ENCODE results near the gene LIN54.
A peak's percentile ranks its signal among the peaks of the same experiment; 100 is the strongest.
"Not testable (repeated sequence)": the region's sequence is repeated elsewhere in the genome, so short reads cannot be mapped to it uniquely, and the experiment has no call there.

Gene LIN54

GRCh38 chr4:83010522-83011318 lies at the start of gene LIN54:
Gene LIN54, minus strand, starts transcription at chr4:83010823. Its CDS starts 25,979 bp downstream, at chr4:82984844.
- peak within 1 kb of the TSS; percentile 92 for H3K4me2 ChIP-seq
- peak within 1 kb of the TSS; percentile 98 for H3K4me3 ChIP-seq
- no peak for TF ChIP-seq Cebpa-rat (IDR thresholded peaks at IDR 0.05)
- H4K20me1 ChIP-seq: 0 out of 2 replicates have a peak, but pooled peaks cover 4% of the 10 kb centered on the region
- peak within 1 kb of the TSS; percentile 91 for H3K9ac ChIP-seq
- no peaks in the 10 kb centered on the region for H3K27me3 ChIP-seq
- H3K36me3 ChIP-seq: peaks cover 5% of the 10 kb centered on the region; the same call in 1 of the 2 replicates
- H3K27ac ChIP-seq: peak within 1 kb of the TSS; percentile 92
- H3K9me3 ChIP-seq: no peaks in the 10 kb centered on the region
- H3K4me1 ChIP-seq: peaks cover 39% of the 10 kb centered on the region

- Histone ChIP-seq H3K4me1 (no peaks in the 10 kb centered on the region), H3K9me3 (no peaks in the 10 kb centered on the region), H3K27me3 (no peaks in the 10 kb centered on the region), H3K27ac (no peak overlapping the region), H3K4me2 (no peak overlapping the region), H3K36me3 (peaks cover 71% of the 10 kb centered on the region), H3K4me3 (no peak overlapping the region), H4K20me1 (no peaks in the 10 kb centered on the region), H3K9ac (no peak overlapping the region)
- no peak for TF ChIP-seq Cebpa-rat (IDR thresholded peaks at IDR 0.05)
Measured at GRCh38 chr4:83054928-83055327, 44.3 kb upstream of the LIN54 start.

- H3K9me3 ChIP-seq, H3K27ac ChIP-seq, H3K4me3 ChIP-seq, H3K9ac ChIP-seq, H4K20me1 ChIP-seq, H3K27me3 ChIP-seq, H3K4me2 ChIP-seq, H3K4me1 ChIP-seq: not testable (repeated sequence)
- peaks cover 60% of the 10 kb centered on the region for H3K36me3 ChIP-seq
Measured at GRCh38 chr4:83048781-83049180, 38.2 kb upstream of the LIN54 start.

GRCh38 chr4:83046693-83047473 lies 36.3 kb upstream of the LIN54 start:
- Histone ChIP-seq H3K36me3 (peaks cover 43% of the 10 kb centered on the region), H4K20me1 (no peaks in the 10 kb centered on the region), H3K27ac (no peak overlapping the region), H3K27me3 (no peaks in the 10 kb centered on the region), H3K9ac (no peak overlapping the region), H3K4me1 (no peaks in the 10 kb centered on the region), H3K4me2 (no peak overlapping the region), H3K4me3 (no peak overlapping the region), H3K9me3 (no peaks in the 10 kb centered on the region)
- TF ChIP-seq Cebpa-rat (IDR thresholded peaks at IDR 0.05): no peak

- Histone ChIP-seq H3K36me3 (peaks cover 19% of the 10 kb centered on the region), H3K9me3 (no peaks in the 10 kb centered on the region), H4K20me1 (no peaks in the 10 kb centered on the region; the same call in 1 of the 2 replicates), H3K27ac (no peak overlapping the region), H3K4me2 (no peak overlapping the region), H3K4me1 (no peaks in the 10 kb centered on the region), H3K27me3 (no peaks in the 10 kb centered on the region), H3K4me3 (no peak overlapping the region), H3K9ac (no peak overlapping the region)
- TF ChIP-seq Cebpa-rat (IDR thresholded peaks at IDR 0.05): no peak
Measured at GRCh38 chr4:83043801-83044407, 33.3 kb upstream of the LIN54 start.

- not testable (repeated sequence) for H3K27ac ChIP-seq, H3K27me3 ChIP-seq, H4K20me1 ChIP-seq, H3K9me3 ChIP-seq, H3K4me1 ChIP-seq, H3K9ac ChIP-seq, H3K4me3 ChIP-seq, H3K4me2 ChIP-seq
- peaks cover 15% of the 10 kb centered on the region for H3K36me3 ChIP-seq
Measured at GRCh38 chr4:83043157-83043556, 32.5 kb upstream of the LIN54 start.

- H3K9me3 ChIP-seq: no peaks in the 10 kb centered on the region
- H4K20me1 ChIP-seq: peaks cover 7% of the 10 kb centered on the region; the same call in 1 of the 2 replicates
- no peak for TF ChIP-seq Cebpa-rat (IDR thresholded peaks at IDR 0.05)
Measured at GRCh38 chr4:83040269-83040668, 29.6 kb upstream of the LIN54 start.

GRCh38 chr4:83036991-83037665 lies 26.5 kb upstream of the LIN54 start:
- H3K4me2 ChIP-seq: peak overlapping the region; percentile 89
- H3K27ac ChIP-seq: no peak overlapping the region
- 0 out of 2 replicates have a peak overlapping the region, but pooled peaks have one; percentile 51 for H3K9ac ChIP-seq
- H3K9me3 ChIP-seq: no peaks in the 10 kb centered on the region
- H4K20me1 ChIP-seq: peaks cover 7% of the 10 kb centered on the region; the same call in 1 of the 2 replicates
- peaks cover 20% of the 10 kb centered on the region for H3K4me1 ChIP-seq
- H3K4me3 ChIP-seq: no peak overlapping the region
- TF ChIP-seq Cebpa-rat (IDR thresholded peaks at IDR 0.05): no peak
- H3K27me3 ChIP-seq: no peaks in the 10 kb centered on the region
- H3K36me3 ChIP-seq: peaks cover 6% of the 10 kb centered on the region

More at GRCh38 chr4:83040269-83040668, 29.6 kb upstream of the LIN54 start:
- Histone ChIP-seq H3K4me2 (no peak overlapping the region), H3K27me3 (no peaks in the 10 kb centered on the region), H3K27ac (no peak overlapping the region), H3K4me3 (no peak overlapping the region), H3K4me1 (peaks cover 20% of the 10 kb centered on the region), H3K36me3 (peaks cover 6% of the 10 kb centered on the region), H3K9ac (no peak overlapping the region)

All from BLaER1 (cell line).